A549 (cell line): ENCODE data around the gene LSM12.

Experiments
- BHLHE40 ChIP-seq: IDR thresholded peaks from 2 replicates; pipeline ENCODE4 v1.6.1; 2012; ENCODE audit warnings: low read depth, low read length, inconsistent platforms
- CEBPB ChIP-seq, 2 experiments: fragments of >200 bp in 1 of 2; sonication (Bioruptor Twin) in 1 of 2; formaldehyde crosslinking in 1 of 2; IDR thresholded peaks; 2 replicates each; pipeline ENCODE4 v1.6.1; 2012 to 2016
- ESRRA ChIP-seq: fragments of 150-350 bp; IDR thresholded peaks from 2 replicates; pipeline ENCODE4 v1.6.1; 2014; ENCODE audit warnings: mild to moderate bottlenecking, low read length, borderline replicate concordance
- PBX3 ChIP-seq: IDR thresholded peaks from 2 replicates; pipeline ENCODE4 v1.6.1; 2012
- ZSCAN20 ChIP-seq: fragments of 250-450 bp; sonication (Bioruptor Pico); IDR thresholded peaks from 2 replicates; pipeline ENCODE4 v1.8.0; 2022; ENCODE audit warnings: mild to moderate bottlenecking, moderate library complexity

GRCh38 chr17:44000141-44000860, 66.2 kb downstream of the LSM12 start:
- no peak for TF ChIP-seq PBX3
- TF ChIP-seq BHLHE40 = no peak
- TF ChIP-seq CEBPB (IDR thresholded peaks at IDR 0.05) = no peak
- TF ChIP-seq ESRRA = no peak
- no peak for TF ChIP-seq ZSCAN20
